Measurements from ENCODE around the gene CTTNBP2NL. TPM values are rescaled to one million over a fixed set of nuclear protein-coding genes. Genes with fewer than 3 reads are reported as not detected.
"Not testable (repeated sequence)": the region's sequence is repeated elsewhere in the genome, so short reads cannot be mapped to it uniquely, and the experiment has no call there.

The CTTNBP2NL gene
- polyA plus RNA-seq, 3 donors: 41.2 to 47.9 (median 42.3) TPM

DNA sequence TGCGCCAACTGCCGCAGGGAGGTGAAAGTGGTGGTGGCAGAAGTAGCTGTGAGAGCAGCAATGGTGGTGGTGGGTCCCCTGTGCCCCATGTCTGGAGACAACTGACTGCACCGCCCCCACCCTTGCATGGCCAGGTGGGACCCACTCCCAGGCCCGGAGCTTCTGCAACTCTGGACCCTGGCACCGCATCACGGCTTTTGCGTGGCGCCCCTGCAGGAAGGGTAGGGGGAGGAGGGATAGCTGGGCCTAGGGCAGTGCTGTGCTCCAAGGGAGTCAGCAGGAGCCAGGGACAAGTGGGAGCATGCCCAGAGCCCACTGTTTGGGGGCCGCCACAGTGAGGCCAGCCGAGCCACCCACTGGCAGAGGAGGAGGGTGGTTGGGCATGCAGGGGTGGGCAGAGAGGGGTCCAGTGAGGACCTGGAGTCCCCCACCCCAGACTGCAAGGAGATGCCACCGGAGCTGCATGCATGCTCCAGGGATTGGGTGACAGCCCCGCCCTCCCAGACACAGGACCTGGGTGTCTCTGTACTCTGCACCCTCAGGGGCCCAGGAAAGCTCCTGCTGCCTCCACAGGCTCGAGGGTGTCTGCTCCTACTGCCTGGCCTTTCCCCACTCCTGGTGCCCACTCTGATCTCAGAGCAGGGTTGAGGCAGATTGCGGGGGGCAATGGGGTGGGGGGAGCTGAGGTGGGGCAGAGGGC is 9.8 kb upstream of the CTTNBP2NL start:
- no peak for DNase-seq (ENCODE audit: low read depth in 3 of 3, low spot score in 2 of 3)

DNA sequence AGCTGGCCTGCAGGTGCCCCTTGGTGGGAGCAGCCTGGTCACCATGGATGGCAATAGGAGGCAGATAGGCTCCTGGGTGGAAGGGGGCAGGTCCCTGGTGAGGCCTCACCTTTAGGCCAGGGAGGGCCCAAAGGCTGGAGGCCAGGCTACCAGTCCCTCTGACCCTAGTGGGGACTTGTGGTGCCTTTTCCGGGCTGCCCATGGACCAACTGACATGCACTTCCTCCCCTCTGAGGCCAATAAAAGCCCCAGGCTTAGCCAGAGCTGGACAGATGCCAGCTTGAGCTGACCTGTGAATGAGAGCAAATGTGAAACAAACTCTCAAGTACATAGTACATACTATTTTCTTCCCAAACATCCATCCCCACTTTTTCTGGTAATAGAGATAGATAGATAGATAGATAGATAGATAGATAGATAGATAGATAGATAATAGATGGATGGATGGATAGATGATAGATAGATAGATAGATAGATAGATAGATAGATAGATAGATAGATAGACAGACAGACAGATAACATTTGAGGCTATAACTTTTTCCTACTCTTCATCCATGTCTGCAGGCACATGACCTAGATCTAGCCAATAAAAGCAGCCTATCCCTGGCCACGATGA is 9.2 kb upstream of the CTTNBP2NL start:
- DNase-seq (ENCODE audit: low read depth in 3 of 3, low spot score in 2 of 3): no peak

DNA sequence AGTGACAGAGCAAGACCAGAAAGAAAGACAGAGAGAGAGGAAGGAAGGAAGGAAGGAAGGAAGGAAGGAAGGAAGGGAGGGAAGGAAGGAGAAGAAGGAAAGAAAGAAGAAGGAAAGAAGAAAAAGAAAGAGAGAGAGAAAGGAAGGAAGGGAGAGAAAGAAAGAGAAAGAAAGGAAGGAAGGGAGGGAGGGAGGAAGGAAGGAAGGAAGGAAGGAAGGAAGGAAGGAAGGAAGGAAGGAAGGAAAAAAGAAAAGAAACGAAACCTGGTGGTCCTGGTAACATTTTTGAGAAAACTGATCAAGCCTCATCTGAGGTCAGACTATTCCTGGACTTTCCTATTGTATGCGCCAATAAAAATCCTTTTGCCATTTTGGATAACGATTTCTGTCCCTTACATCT is 8.2 kb upstream of the CTTNBP2NL start:
- no peak for DNase-seq (ENCODE audit: low read depth in 3 of 3, low spot score in 2 of 3)

DNA sequence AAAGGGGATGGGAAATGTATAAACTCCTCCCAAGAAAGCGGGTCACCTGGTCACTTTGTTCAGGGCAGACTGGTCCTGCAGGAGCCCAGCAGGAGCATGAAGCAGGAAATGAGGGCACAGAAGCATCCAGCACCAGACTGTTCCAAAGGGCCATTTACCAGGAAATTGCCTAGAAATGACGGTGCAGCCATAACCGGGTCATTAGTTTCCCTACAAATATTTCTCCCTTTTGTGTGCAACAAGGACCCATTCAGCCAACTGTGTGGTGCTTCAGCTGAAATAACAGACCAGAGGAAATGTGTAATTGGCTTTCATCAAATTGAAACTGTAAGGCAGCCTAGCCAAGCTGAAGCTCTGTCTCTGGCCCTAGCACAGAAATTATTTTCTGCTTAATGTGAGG is 7.6 kb upstream of the CTTNBP2NL start:
- DNase-seq (ENCODE audit: low read depth in 3 of 3, low spot score in 2 of 3): no peak

DNA sequence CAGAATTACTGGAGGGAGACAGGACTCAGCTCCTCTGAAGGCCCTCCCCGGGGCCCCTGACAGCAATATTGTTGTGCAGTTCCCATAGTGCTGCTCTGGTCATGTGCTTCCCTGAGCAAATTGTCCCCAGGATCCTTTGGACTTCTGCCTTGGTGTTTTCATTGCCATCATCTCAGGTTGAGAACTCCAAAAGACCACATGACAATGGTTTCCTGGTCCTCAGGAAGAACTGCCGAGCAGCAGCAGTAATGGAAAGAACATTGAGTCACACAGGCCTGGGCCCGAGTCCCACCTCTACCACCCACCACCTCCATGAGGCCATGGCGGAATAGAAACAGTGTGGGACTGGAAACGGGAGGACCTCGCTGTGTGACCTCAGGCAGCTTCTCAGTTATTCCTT is 6.3 kb upstream of the CTTNBP2NL start:
- DNase-seq (ENCODE audit: low read depth in 3 of 3, low spot score in 2 of 3): no peak

DNA sequence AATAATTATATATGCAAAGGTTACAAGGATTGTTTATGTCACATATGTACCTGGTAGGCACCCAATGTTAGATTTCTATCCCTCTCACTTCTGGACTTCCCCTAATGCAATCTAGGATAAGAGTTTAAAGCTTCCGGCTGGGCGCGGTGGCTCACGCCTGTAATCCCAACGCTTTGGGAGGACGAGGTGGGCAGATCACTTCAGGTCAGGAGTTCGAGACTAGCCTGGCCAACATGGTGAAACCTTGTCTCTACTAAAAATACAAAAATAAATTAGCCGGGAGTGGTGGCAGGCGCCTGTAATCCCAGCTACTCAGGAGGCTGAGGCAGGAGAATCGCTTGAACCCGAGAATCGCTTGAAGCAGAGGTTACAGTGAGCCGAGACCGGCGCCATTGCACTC is 5.7 kb upstream of the CTTNBP2NL start:
- DNase-seq (ENCODE audit: low read depth in 3 of 3, low spot score in 2 of 3): not testable (repeated sequence)

DNA sequence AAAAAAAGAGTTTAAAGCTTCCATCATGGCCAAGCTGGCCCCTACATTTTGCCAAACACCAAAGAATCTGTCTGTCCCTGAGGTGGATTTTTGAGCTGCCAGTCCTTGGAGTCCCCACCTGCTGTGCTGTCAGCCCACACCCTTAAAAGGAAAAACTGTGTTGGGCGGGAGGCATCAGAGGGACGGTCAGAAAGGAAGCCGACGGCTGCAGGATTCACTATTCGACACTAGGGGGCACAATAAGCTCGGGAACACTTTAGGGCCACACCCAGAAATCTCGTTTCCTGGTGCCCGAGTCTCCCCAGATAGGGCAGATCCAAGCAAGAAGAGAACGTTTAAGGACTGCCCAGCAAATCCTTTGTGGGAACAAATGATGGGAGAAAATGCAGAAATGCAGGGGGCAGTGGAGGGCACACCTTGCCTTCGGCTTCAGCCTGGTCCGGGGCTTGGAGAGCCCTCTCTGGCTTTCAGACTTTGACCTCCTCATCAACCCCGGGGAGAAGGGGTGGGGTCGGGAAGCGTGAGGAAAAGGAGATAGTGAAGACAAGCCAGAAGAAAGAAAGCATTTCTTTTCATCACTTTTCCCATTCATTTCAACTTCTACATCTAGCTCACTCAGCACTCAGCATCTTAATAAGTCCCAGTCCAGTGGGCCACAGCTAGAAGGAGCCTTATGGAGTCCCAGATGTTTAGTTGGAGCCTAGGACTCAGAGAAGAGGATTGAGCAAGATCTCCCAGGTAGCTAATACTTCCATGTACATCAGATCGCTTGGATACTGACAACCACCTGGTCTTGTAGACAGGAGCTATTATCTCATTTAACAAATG is 5.0 kb upstream of the CTTNBP2NL start:
- peak; percentile 82 to 92 (median 82) for DNase-seq (ENCODE audit: low read depth in 3 of 3, low spot score in 2 of 3)

DNA sequence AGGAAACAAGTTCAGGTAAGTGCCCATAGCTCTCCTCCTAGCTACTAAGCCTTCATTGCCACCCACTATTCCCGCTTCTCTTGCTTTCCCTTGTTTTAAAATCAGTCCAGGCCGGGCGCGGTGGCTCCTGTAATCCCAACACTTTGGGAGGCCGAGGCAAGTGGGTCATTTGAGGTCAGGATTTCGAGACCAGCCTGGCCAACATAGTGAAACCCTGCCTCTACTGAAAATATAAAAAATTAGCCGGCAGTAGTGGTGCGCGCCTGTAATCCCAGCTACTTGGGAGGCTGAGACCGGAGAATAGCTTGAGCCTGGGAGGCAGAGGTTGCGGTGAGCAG is 4.4 kb upstream of the CTTNBP2NL start:
- DNase-seq (ENCODE audit: low read depth in 3 of 3, low spot score in 2 of 3): no peak

DNA sequence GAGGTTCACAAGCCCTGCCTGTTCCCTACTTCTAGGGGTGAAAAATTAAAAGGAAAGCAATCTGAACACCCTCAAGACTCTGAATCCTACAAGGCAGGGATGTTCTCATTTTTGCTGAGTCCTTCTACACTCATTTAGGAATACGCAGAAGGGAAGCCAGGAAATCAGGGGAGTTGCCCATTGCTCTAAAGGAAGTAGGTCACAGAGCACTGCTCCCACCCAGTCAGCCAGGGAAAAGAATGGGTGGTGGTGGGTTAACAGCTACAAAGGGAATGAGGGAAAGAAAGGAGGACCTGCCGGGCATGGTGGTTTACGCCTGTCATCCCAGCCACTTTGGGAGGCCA is 2.4 kb upstream of the CTTNBP2NL start:
- no peak for DNase-seq (ENCODE audit: low read depth in 3 of 3, low spot score in 2 of 3)

DNA sequence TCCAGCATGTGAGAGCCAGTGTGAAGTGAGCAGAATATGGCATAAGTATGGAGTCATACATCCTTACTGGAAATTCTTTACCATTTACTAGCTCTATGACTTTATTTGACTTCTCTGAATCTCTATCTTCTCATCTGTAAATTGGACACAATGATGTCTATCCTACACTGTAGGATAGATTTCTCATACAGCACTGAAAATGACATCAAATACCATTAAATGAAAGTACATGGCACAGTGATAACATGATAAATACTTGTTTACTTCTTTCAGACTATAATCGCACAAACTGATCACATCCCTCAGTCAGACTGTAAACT is 1.3 kb upstream of the CTTNBP2NL start:
- no peak for DNase-seq (ENCODE audit: low read depth in 3 of 3, low spot score in 2 of 3)

DNA sequence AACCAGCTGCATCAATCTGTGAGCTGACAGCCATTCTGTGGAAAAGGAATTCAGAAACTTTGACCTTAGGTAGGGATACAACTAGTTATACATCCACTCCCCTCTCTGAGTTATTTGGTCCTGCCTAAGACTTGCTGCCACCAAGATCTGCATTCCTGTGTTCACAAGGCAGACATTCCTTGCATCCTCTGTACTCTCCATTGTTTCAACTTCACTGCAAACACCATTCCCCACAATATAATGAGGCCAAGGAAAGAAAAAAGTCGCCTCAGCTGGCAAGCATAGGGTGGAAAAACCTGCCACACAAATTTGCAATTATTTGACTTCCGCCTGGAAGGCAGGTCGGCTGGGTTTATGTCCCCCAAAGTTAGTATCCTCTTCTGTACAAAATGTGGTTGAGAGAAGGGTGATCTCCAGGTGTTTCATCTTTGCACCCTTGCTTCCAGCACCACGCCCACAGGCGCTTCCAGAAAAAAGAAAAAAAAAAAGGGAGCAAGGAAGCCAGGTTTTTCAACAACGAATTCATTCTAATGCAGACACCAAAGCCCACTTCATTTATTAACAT is 676 bp upstream of the CTTNBP2NL start:
- DNase-seq (ENCODE audit: low read depth in 3 of 3, low spot score in 2 of 3): no peak

DNA sequence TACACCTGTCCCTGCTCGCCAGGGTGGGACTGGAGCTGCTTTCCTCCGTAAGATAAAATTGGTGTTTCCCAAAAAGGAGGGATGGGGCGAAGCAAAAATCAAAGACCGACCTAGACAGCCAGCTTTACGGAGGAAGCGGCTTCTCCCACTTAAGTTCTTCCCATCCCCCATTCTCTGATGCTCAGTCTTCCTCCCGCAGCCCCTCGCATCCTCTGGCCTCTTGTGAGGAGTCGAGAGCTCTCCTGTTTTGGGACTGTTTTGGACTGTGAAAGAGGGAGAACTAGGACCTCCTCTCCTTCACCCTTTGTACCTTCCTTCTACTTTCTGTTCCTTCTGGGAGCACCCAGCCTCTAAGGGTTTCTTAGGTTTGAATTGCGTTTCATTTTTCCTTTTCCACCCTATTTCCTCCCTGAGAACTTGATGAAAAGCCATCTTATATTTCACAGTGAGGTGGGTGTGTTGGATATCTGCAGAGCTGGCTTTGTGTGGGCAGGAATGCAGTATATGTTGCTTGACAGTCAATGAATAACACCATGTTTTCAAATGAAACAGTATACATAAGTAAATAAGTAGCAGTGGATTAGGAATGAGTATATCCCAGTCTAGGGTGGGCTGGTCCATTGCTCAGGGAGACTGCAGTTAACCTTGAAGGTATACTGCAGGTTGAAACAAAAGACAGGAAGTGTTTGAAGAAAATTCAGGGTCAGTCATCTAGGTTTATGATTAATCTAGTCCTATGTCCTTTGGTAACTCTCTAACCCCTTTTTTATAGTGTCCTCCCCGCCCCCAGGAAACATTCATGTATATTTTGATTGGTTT is 848 bp downstream of the CTTNBP2NL start:
- no peak for DNase-seq (ENCODE audit: low read depth in 3 of 3, low spot score in 2 of 3)

DNA sequence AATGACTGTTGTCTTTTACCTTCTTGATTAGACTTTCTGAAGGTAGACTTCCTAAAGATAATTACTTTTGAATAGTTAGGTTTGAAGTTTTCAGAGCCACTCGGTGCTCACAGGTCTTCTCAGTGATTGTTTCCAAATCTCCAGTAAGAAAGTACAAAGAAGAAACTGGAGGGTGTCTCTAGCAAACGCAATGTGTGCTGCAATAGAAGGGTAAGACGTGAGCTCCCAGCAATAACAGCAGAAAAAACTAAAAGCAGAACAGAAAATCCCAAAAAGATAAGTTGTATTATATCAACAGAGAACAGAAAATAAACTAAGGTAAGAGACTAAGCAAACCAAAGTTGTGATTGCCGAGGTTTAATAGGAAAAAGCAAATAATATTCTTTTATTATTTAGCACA is 1.8 kb downstream of the CTTNBP2NL start:
- no peak for DNase-seq (ENCODE audit: low read depth in 3 of 3, low spot score in 2 of 3)

DNA sequence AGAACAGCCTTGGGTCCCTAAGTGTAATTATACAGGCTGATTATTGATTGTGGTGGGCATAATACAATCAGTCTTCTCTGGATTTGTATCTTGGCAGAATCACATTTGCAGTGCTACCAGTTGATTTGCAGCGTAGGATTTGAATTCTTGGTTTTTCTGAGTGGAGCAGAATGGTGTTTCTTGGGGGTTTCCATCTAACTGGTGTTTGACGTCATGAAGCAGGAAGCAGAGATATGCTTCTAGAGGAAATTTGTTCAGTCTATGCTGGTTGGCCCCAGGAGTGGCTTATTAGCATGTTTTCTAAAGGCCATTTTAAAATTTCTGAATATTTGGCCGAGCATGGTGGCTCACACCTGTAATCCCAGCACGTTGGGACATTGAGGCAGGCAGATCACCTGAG is 3.4 kb downstream of the CTTNBP2NL start:
- DNase-seq (ENCODE audit: low read depth in 3 of 3, low spot score in 2 of 3): no peak

DNA sequence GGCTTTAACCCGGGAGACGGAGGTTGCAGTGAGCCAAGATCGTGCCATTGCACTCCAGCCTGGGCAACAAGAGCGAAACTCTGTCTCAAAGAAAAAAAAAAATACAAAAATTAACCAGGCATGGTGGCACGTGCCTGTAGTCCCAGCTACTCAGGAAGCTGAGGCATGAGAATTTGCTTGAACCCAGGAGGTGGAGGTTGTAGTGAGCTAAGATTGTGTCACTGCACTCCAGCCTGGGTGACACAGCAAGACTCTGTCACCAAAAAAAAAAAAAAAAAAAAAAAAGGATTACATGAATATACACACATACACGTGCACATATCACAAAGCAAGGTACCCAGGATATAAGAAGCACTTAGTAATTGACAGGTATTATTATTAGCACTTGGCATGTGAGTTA is 4.7 kb downstream of the CTTNBP2NL start:
- not testable (repeated sequence) for DNase-seq (ENCODE audit: low read depth in 3 of 3, low spot score in 2 of 3)

DNA sequence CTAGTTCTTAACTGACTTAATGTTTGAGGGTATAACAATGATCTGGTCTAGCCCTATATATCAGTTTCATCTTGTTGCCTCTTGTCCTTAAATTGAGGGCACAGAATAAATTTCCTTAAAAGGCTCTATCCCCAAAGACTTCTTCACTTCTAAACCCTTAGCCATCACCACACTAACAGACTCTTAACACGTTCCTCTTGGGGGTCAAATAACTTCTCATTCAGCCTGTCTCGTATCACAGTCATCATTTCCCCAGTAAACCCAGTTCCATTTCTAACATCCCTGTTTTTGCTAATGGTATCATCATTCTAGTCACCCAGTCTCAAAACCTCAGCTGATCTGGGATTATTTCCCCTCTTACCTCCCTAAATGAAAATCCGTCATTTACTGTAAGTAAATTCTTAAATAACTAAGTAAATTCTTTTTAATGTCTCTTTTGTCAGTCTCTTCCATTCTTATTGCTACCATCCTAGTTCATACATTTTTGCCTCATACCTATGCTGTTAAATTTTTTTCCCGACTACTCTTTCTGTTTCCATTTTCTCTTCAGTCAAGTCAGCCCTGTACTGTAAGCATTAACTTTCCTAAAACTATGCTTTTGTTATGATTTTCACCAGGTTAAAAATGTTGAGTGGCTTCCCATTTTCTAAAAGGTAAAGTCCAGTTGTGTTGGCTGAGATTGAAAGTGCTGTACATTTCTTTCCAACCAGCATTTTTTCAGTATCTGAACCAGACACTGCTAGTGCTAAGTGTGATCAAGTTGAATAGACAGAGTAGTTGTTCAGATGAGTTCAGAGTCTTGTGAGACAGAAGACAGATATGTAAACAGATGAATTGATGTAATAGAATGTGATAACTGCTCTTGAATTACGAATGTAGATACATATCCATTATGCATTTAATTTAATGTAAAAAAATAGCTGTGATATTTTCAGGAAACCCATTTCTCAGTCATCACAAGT is 6.9 kb downstream of the CTTNBP2NL start:
- DNase-seq (ENCODE audit: low read depth in 3 of 3, low spot score in 2 of 3): no peak

DNA sequence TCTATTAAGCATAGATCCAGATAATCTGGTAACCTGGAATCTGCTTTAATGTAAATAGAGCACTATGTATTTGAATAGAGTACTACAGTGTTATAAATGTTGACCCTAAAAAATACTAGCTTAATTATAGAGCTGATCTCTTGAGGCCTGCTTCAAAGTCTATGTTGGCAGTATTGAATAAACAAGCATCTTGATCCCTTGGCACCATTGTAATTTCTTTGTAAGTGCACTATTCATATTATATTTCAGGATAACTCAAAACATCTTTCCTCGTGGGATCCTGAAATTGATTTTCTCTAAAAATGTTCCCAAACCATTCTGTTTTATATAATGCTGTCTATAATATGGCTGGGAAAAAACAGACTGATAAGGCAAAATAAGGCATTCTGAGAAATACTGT is 10.8 kb downstream of the CTTNBP2NL start:
- DNase-seq (ENCODE audit: low read depth in 3 of 3, low spot score in 2 of 3): no peak

DNA sequence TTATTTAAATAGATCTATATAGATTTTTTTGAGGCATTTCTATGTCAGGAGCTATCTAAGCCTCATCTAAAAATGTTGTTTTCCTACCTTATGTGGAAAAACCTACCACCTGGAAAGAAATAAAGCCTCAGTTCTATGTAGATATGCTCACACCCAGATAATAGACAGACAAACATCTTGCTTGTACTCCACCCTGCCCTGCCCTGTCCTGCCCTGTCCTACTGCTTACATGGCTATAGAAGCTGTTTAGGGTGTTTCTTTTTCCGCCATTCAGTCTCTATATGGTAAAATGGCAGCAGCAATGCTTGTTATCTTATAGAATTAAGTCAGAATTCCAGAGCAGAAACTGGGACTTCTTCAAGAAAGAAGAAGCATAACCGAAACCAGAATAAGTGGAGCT is 13.4 kb downstream of the CTTNBP2NL start:
- no peak for DNase-seq (ENCODE audit: low read depth in 3 of 3, low spot score in 2 of 3)

DNA sequence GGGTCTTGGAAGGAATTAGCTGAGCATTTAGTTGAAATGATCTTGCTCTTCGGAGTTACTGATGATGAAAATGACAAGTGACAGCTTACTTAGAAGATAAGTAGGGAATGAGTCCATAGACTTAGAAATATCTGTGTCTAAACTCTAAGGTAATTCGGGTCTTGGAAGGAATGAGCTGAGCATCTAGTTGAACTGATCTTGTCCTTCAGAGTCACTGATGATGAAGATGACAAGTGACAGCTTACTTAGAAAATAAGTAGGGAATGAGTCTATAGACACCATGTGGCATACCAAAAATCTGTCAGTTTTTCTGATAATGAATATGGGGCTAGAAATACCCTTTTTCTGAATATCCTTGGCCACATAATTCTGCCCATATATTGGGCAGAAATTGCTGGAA is 14.7 kb downstream of the CTTNBP2NL start:
- no peak for DNase-seq (ENCODE audit: low read depth in 3 of 3, low spot score in 2 of 3)

DNA sequence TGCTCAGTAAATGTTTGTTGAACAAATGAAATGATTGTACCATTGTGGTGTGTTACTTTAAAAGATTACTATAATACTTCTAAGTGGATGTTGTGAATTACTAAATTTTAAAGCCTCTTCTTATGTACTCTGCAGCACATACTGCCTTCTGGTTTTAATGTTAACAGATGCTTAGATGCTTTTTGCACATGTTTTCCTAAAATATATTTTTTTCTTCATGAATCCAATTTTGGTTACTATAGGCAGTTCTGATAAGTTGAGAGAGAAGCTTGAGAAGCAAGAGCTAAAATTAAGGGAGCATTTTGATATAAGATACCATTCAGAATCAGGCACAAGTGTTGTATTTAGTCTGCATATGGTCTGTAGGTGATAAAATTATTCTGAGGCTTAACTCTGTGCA is 21.3 kb downstream of the CTTNBP2NL start:
- DNase-seq (ENCODE audit: low read depth in 3 of 3, low spot score in 2 of 3): no peak
